Measurements from ENCODE around the gene MAPT.

GRCh38 chr17:46030752-46031151 lies 136.4 kb downstream of the MAPT start:
- TF ChIP-seq, protein P1, sequence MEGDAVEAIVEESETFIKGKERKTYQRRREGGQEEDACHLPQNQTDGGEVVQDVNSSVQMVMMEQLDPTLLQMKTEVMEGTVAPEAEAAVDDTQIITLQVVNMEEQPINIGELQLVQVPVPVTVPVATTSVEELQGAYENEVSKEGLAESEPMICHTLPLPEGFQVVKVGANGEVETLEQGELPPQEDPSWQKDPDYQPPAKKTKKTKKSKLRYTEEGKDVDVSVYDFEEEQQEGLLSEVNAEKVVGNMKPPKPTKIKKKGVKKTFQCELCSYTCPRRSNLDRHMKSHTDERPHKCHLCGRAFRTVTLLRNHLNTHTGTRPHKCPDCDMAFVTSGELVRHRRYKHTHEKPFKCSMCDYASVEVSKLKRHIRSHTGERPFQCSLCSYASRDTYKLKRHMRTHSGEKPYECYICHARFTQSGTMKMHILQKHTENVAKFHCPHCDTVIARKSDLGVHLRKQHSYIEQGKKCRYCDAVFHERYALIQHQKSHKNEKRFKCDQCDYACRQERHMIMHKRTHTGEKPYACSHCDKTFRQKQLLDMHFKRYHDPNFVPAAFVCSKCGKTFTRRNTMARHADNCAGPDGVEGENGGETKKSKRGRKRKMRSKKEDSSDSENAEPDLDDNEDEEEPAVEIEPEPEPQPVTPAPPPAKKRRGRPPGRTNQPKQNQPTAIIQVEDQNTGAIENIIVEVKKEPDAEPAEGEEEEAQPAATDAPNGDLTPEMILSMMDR (conservative IDR thresholded peaks at IDR 0.05), result no peak
- no peak for TF ChIP-seq ZFX (IDR thresholded peaks at IDR 0.05)
